Aorta (tissue), 5 donors: ENCODE data around the gene HIVEP2. TPM values are rescaled to one million over a fixed set of nuclear protein-coding genes. Genes with fewer than 3 reads are reported as not detected.

Experiments used
- ATAC-seq: fragments of 200-7000 bp; cut with Tn5 transposase; one replicate; pipeline ENCODE4 v1.9.1; 2022; ENCODE audit warnings: moderate library complexity; ENCODE audit not compliant: low FRiP score
- DNase-seq, 2 donors: peaks; one replicate each; pipeline ENCODE4 v3.0.0-alpha.2; 2020
- H3K27ac ChIP-seq, 2 donors: one replicate each; pipeline ENCODE4 v1.5.1; 2013; ENCODE audit warnings: low read length in 2 of 2, mild to moderate bottlenecking in 2 of 2, moderate library complexity in 2 of 2, control low read depth in 1 of 2, inconsistent platforms in 1 of 2, low read depth in 1 of 2
- H3K27me3 ChIP-seq, 2 donors: one replicate each; pipeline ENCODE4 v1.6.1; 2013; ENCODE audit warnings: control low read depth in 1 of 2, low read length in 1 of 2, mild to moderate bottlenecking in 1 of 2, moderate library complexity in 1 of 2; ENCODE audit not compliant: insufficient read depth in 2 of 2, control insufficient read depth in 1 of 2
- H3K36me3 ChIP-seq, 2 donors: one replicate each; pipeline ENCODE4 v1.6.1; 2013; ENCODE audit warnings: control low read depth in 1 of 2, low read length in 1 of 2, mild to moderate bottlenecking in 1 of 2; ENCODE audit not compliant: insufficient read depth in 2 of 2, control insufficient read depth in 1 of 2
- H3K4me1 ChIP-seq, 2 donors: one replicate each; pipeline ENCODE4 v1.6.1; 2013; ENCODE audit warnings: low read length in 2 of 2, control low read depth in 1 of 2, mild to moderate bottlenecking in 1 of 2, moderate library complexity in 1 of 2; ENCODE audit not compliant: insufficient read depth in 2 of 2, control insufficient read depth in 1 of 2
- H3K4me3 ChIP-seq, 2 donors: one replicate each; pipeline ENCODE4 v1.5.1; 2013; ENCODE audit warnings: low read length in 2 of 2, control low read depth in 1 of 2, mild to moderate bottlenecking in 1 of 2
- H3K9me3 ChIP-seq: one replicate; pipeline ENCODE4 v1.6.1; 2013; ENCODE audit warnings: mild to moderate bottlenecking, low read length; ENCODE audit not compliant: control insufficient read depth
- WGBS, 2 donors: extraction: QIAGEN DNeasy Blood & Tissue Kit; methylation state at CpG; one replicate each; pipeline ENCODE4 v1.1.7; 2013; 5-methylcytosine and 5-hydroxymethylcytosine counted together
- intact Hi-C, 2 donors: fragments of 100-400 bp; cut with DNase I; formaldehyde crosslinking; loops; one replicate each; pipeline versions ENCODE4 v1.14.2 to v1.15.0; 2022
- polyA plus RNA-seq, 2 donors: library from polyadenylated mRNA; stranded (reverse); fragments of 200-250 nt; gene quantifications; one replicate each; pipeline ENCODE4 v1.2.3, GENCODE V29; 2013
- total RNA-seq, 2 donors: library from RNA; stranded (reverse); fragmentation: NEBNext Ultra II Directional; extraction: Animal tissue kit (Norgen Biotek cat#: 25700); gene quantifications; one replicate each; pipeline ENCODE4 v1.2.1, GENCODE V29; 2021
- donor health status: healthy with polysubstance abuse.
- donor health status: Bipolar disorder and iron deficiency.
- donor health status: DM: no; HTN: no; CAD: no.
- donor health status: DM: no; HTN: no; CAD: no.
- donor health status: DM: yes; HTN: yes; CAD: no.

HIVEP2 gene
- total and polyA plus RNA-seq, 4 donors, result 5.3 to 36.8 (median 20.4) TPM

- Histone ChIP-seq H3K4me1 (no peaks in the 10 kb centered on the region), H3K9me3 (no peaks in the 10 kb centered on the region), H3K27me3 (no peaks in the 10 kb centered on the region), H3K4me3 (no peak overlapping the region), H3K27ac (no peak overlapping the region), H3K36me3 (no peaks in the 10 kb centered on the region)
- ATAC-seq, result no peak
- no peak for DNase-seq
- intact Hi-C loops, result no loop called here
- 96 to 97% methylated on average over 6 of the region's 6 CpGs for WGBS, 2 donors
These were observed 133.1 kb downstream of the HIVEP2 start for GRCh38 chr6:142811923-142812322.

- Histone ChIP-seq H3K27ac (no peak overlapping the region), H3K4me1 (no peaks in the 10 kb centered on the region), H3K36me3 (no peaks in the 10 kb centered on the region), H3K27me3 (no peaks in the 10 kb centered on the region), H3K4me3 (no peak overlapping the region), H3K9me3 (no peaks in the 10 kb centered on the region)
- DNase-seq, result no peak
- no peak for ATAC-seq
- intact Hi-C loops, result no loop called here
- 84 to 88% methylated on average over 6 of the region's 6 CpGs for WGBS, 2 donors
These were observed 133.9 kb downstream of the HIVEP2 start for GRCh38 chr6:142810952-142811514.

- no peak overlapping the region for H3K27ac ChIP-seq
- no peaks in the 10 kb centered on the region for H3K4me1 ChIP-seq
- intact Hi-C loops, result no loop called here
- H3K36me3 ChIP-seq, result no peaks in the 10 kb centered on the region
- ATAC-seq (no peak), DNase-seq (no peak)
- H3K9me3 ChIP-seq, result no peaks in the 10 kb centered on the region
- H3K4me3 ChIP-seq, result no peak overlapping the region
- WGBS, 2 donors, result 92% methylated on average over 2 of the region's 2 CpGs
- H3K27me3 ChIP-seq, result no peaks in the 10 kb centered on the region
These were observed 135.0 kb downstream of the HIVEP2 start for GRCh38 chr6:142809947-142810346.

GRCh38 chr6:142808405-142809061 lies 136.4 kb downstream of the HIVEP2 start:
- intact Hi-C loops, result no loop called here
- H3K4me1 ChIP-seq, result no peaks in the 10 kb centered on the region
- H3K9me3 ChIP-seq, result no peaks in the 10 kb centered on the region
- DNase-seq, result no peak
- H3K27me3 ChIP-seq, result no peaks in the 10 kb centered on the region
- no peak overlapping the region for H3K4me3 ChIP-seq
- 92 to 93% methylated on average over 5 of the region's 5 CpGs for WGBS, 2 donors
- H3K36me3 ChIP-seq, result no peaks in the 10 kb centered on the region
- no peak for ATAC-seq
- no peak overlapping the region for H3K27ac ChIP-seq

GRCh38 chr6:142805042-142805441 lies 139.9 kb downstream of the HIVEP2 start:
- H3K9me3 ChIP-seq, result no peaks in the 10 kb centered on the region
- 86 to 93% methylated on average over 1 of the region's 1 CpG for WGBS, 2 donors
- H3K27me3 ChIP-seq, result no peaks in the 10 kb centered on the region
- DNase-seq, result no peak
- ATAC-seq, result no peak
- H3K4me1 ChIP-seq, result peaks cover 0 to 4% of the 10 kb centered on the region in 2 donors
- no peak overlapping the region for H3K27ac ChIP-seq
- H3K36me3 ChIP-seq, result no peaks in the 10 kb centered on the region
- intact Hi-C loops, result no loop called here
- H3K4me3 ChIP-seq, result no peak overlapping the region

- Histone ChIP-seq H3K4me1 (peaks cover 0 to 4% of the 10 kb centered on the region in 2 donors), H3K27ac (no peak overlapping the region), H3K36me3 (no peaks in the 10 kb centered on the region), H3K27me3 (no peaks in the 10 kb centered on the region), H3K4me3 (no peak overlapping the region), H3K9me3 (no peaks in the 10 kb centered on the region)
- ATAC-seq (no peak), DNase-seq (no peak)
- intact Hi-C loops, result no loop called here
These were observed 140.5 kb downstream of the HIVEP2 start for GRCh38 chr6:142804490-142804889.

- Histone ChIP-seq H3K27me3 (no peaks in the 10 kb centered on the region), H3K4me1 (peaks cover 0 to 4% of the 10 kb centered on the region in 2 donors), H3K4me3 (no peak overlapping the region), H3K36me3 (no peaks in the 10 kb centered on the region), H3K9me3 (no peaks in the 10 kb centered on the region), H3K27ac (no peak overlapping the region)
- DNase-seq (no peak), ATAC-seq (no peak)
- intact Hi-C loops, result no loop called here
- WGBS, 2 donors, result 93 to 98% methylated on average over 2 of the region's 2 CpGs
These were observed 141.4 kb downstream of the HIVEP2 start for GRCh38 chr6:142803495-142804058.

- Histone ChIP-seq H3K27ac (no peak overlapping the region), H3K36me3 (no peaks in the 10 kb centered on the region), H3K27me3 (no peaks in the 10 kb centered on the region), H3K4me1 (peaks cover 0 to 4% of the 10 kb centered on the region in 2 donors), H3K4me3 (no peak overlapping the region), H3K9me3 (no peaks in the 10 kb centered on the region)
- no peak for DNase-seq
- no peak for ATAC-seq
- intact Hi-C loops, result no loop called here
These were observed 141.9 kb downstream of the HIVEP2 start for GRCh38 chr6:142803032-142803431.

- Histone ChIP-seq H3K4me1 (peaks cover 0 to 4% of the 10 kb centered on the region in 2 donors), H3K36me3 (no peaks in the 10 kb centered on the region), H3K27me3 (no peaks in the 10 kb centered on the region), H3K27ac (no peak overlapping the region), H3K4me3 (no peak overlapping the region), H3K9me3 (no peaks in the 10 kb centered on the region)
- 23 to 32% methylated on average over 1 of the region's 1 CpG for WGBS, 2 donors
- DNase-seq (no peak), ATAC-seq (no peak)
- intact Hi-C loops, result no loop called here
These were observed 142.9 kb downstream of the HIVEP2 start for GRCh38 chr6:142802124-142802523.
